ENCODE data around the gene DIAPH2. TPM values are rescaled to one million over a fixed set of nuclear protein-coding genes. Genes with fewer than 3 reads are reported as not detected.

DIAPH2 gene
- total RNA-seq, 1 experiment from 2014 or later: 10.9 TPM

DNA sequence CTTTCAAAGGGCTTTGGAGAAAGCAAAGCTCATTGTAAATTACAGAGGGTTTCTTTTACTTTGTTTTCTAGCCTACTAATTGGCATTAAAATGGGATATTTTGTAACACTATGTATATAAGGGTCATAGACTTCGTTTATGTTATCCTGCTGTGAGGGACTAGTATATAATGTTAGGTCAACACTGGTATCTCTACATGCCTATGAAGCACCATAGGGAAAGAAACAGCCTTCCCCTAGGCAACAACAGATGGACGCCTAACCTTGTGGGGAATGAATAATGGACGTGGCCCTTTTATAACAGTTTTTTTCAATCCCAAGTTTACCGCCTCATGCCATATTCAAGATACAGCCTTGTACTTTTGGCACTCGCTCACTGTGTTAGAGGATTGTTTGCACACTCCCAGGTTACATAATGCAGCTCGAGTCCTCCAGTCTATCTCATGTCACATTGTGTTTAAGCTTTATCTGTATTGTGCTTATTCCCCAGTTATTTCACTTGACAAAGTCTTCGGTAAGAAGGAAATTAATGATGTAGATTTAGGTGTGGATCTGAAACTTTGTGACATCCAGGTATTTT lies 910.1 kb downstream of the DIAPH2 start:
- no peak overlapping the region for H3K9ac ChIP-seq (ENCODE audit: low read length)
- H3K9me2 ChIP-seq (ENCODE audit: insufficient read depth): no peaks in the 10 kb centered on the region
- no peak overlapping the region for H3K4me2 ChIP-seq (ENCODE audit: low read length)
- POLR2A ChIA-PET: no interaction called here
- no peaks in the 10 kb centered on the region for H3K4me1 ChIP-seq (ENCODE audit: control insufficient read depth in 1 of 2, insufficient read depth in 2 of 2, low read length in 2 of 2)
- RAD21 ChIA-PET (ENCODE audit: low non-redundant PET in 1 of 2, low total read pairs in 2 of 2, uncharacterized antibody in 2 of 2, unreplicated experiment in 2 of 2): no interaction called here
- no peaks in the 10 kb centered on the region for H3K27me3 ChIP-seq (ENCODE audit: insufficient read depth, low read length)
- H2AFZ ChIP-seq (ENCODE audit: low read depth, low read length, poor library complexity, severe bottlenecking): no peak overlapping the region
- no peaks in the 10 kb centered on the region for H3K36me3 ChIP-seq (ENCODE audit: control insufficient read depth in 1 of 2, insufficient read depth in 2 of 2, low read length in 2 of 2)
- CTCF ChIA-PET: no interaction called here
- DNase-seq (ENCODE audit: low read depth, low spot score) (no peak), ATAC-seq (no peak)
- BruUV-seq (replicated peaks): no TSS peak
- H4K20me1 ChIP-seq (ENCODE audit: insufficient read depth): no peaks in the 10 kb centered on the region
- intact Hi-C loops (cut with micrococcal nuclease): no loop called here
- no peaks in the 10 kb centered on the region for H3K9me3 ChIP-seq (ENCODE audit: control insufficient read depth in 1 of 2, insufficient read depth in 1 of 2, low read depth in 1 of 2, low read length in 2 of 2)
- no peak overlapping the region for H3K27ac ChIP-seq (ENCODE audit: low read depth, low read length)
- no peak for TF ChIP-seq CBX3 (IDR thresholded peaks at IDR 0.05; ENCODE audit: low read depth)
- no peak for TF ChIP-seq ELF1 (IDR thresholded peaks at IDR 0.05; ENCODE audit: borderline replicate concordance, low read depth)
- TF ChIP-seq ZNF274 (IDR thresholded peaks at IDR 0.05; ENCODE audit: low read depth, low read length): no peak
- TF ChIP-seq, protein P1, sequence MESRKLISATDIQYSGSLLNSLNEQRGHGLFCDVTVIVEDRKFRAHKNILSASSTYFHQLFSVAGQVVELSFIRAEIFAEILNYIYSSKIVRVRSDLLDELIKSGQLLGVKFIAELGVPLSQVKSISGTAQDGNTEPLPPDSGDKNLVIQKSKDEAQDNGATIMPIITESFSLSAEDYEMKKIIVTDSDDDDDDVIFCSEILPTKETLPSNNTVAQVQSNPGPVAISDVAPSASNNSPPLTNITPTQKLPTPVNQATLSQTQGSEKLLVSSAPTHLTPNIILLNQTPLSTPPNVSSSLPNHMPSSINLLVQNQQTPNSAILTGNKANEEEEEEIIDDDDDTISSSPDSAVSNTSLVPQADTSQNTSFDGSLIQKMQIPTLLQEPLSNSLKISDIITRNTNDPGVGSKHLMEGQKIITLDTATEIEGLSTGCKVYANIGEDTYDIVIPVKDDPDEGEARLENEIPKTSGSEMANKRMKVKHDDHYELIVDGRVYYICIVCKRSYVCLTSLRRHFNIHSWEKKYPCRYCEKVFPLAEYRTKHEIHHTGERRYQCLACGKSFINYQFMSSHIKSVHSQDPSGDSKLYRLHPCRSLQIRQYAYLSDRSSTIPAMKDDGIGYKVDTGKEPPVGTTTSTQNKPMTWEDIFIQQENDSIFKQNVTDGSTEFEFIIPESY (IDR thresholded peaks at IDR 0.05; ENCODE audit: extremely low read depth, insufficient replicate concordance, low read length): no peak
- TF ChIP-seq CEBPB (IDR thresholded peaks at IDR 0.05; ENCODE audit: low read depth): no peak
- no peak for TF ChIP-seq EZH2phosphoT487 (IDR thresholded peaks at IDR 0.05; ENCODE audit: borderline replicate concordance)
- no peak for TF ChIP-seq EGR1 (IDR thresholded peaks at IDR 0.05; ENCODE audit: low read depth)
- no peak for TF ChIP-seq ZFX (IDR thresholded peaks at IDR 0.05)
- no peak for TF ChIP-seq YY1 (IDR thresholded peaks at IDR 0.05; ENCODE audit: extremely low read depth, insufficient replicate concordance, low read depth, low read length)
- TF ChIP-seq, protein P2, sequence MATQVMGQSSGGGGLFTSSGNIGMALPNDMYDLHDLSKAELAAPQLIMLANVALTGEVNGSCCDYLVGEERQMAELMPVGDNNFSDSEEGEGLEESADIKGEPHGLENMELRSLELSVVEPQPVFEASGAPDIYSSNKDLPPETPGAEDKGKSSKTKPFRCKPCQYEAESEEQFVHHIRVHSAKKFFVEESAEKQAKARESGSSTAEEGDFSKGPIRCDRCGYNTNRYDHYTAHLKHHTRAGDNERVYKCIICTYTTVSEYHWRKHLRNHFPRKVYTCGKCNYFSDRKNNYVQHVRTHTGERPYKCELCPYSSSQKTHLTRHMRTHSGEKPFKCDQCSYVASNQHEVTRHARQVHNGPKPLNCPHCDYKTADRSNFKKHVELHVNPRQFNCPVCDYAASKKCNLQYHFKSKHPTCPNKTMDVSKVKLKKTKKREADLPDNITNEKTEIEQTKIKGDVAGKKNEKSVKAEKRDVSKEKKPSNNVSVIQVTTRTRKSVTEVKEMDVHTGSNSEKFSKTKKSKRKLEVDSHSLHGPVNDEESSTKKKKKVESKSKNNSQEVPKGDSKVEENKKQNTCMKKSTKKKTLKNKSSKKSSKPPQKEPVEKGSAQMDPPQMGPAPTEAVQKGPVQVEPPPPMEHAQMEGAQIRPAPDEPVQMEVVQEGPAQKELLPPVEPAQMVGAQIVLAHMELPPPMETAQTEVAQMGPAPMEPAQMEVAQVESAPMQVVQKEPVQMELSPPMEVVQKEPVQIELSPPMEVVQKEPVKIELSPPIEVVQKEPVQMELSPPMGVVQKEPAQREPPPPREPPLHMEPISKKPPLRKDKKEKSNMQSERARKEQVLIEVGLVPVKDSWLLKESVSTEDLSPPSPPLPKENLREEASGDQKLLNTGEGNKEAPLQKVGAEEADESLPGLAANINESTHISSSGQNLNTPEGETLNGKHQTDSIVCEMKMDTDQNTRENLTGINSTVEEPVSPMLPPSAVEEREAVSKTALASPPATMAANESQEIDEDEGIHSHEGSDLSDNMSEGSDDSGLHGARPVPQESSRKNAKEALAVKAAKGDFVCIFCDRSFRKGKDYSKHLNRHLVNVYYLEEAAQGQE (IDR thresholded peaks at IDR 0.05; ENCODE audit: low read depth): no peak
- no peak for TF ChIP-seq TCF7L2 (IDR thresholded peaks at IDR 0.05; ENCODE audit: borderline replicate concordance, extremely low read depth, insufficient read depth, insufficient read length)
- TF ChIP-seq RAD21 (IDR thresholded peaks at IDR 0.05; ENCODE audit: low read depth): no peak
- TF ChIP-seq FOSL1 (IDR thresholded peaks at IDR 0.05; ENCODE audit: low read depth): no peak
- no peak for TF ChIP-seq EZH2 (IDR thresholded peaks at IDR 0.05)
- TF ChIP-seq SIN3A (IDR thresholded peaks at IDR 0.05; ENCODE audit: low read depth): no peak
- TF ChIP-seq, protein P3, sequence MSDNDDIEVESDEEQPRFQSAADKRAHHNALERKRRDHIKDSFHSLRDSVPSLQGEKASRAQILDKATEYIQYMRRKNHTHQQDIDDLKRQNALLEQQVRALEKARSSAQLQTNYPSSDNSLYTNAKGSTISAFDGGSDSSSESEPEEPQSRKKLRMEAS (IDR thresholded peaks at IDR 0.05): no peak
- no peak for TF ChIP-seq SRF (IDR thresholded peaks at IDR 0.05; ENCODE audit: low read depth)
- TF ChIP-seq POLR2A (IDR thresholded peaks at IDR 0.05; ENCODE audit: borderline replicate concordance, extremely low read depth, insufficient read depth, insufficient read length): no peak
- TF ChIP-seq JUND (IDR thresholded peaks at IDR 0.05): no peak
- no peaks in the 10 kb centered on the region for H3K79me2 ChIP-seq (ENCODE audit: insufficient read depth, low read length)
- no peak overlapping the region for H3K4me3 ChIP-seq (replicated peaks in 1 of 2; ENCODE audit: low read depth in 1 of 2, low read length in 2 of 2)

All from HCT116 (cell line).